ENCODE results near the gene ACSM2B.
"Not testable (repeated sequence)": the region's sequence is repeated elsewhere in the genome, so short reads cannot be mapped to it uniquely, and the experiment has no call there.

Gene ACSM2B

GRCh38 chr16:20595068-20595467, 18.9 kb upstream of the ACSM2B start:
- DNase-seq (ENCODE audit: low spot score), result not testable (repeated sequence)

- DNase-seq (ENCODE audit: low spot score), result not testable (repeated sequence)
These were observed 16.6 kb upstream of the ACSM2B start for GRCh38 chr16:20592780-20593179.

GRCh38 chr16:20589486-20589885, 13.3 kb upstream of the ACSM2B start:
- not testable (repeated sequence) for DNase-seq (ENCODE audit: low spot score)

GRCh38 chr16:20587645-20588074, 11.5 kb upstream of the ACSM2B start:
- DNase-seq (ENCODE audit: low spot score), result not testable (repeated sequence)

- not testable (repeated sequence) for DNase-seq (ENCODE audit: low spot score)
These were observed 10.5 kb upstream of the ACSM2B start for GRCh38 chr16:20586716-20587115.

GRCh38 chr16:20586112-20586511, 9.9 kb upstream of the ACSM2B start:
- DNase-seq (ENCODE audit: low spot score), result not testable (repeated sequence)

- DNase-seq (ENCODE audit: low spot score), result not testable (repeated sequence)
These were observed 4.5 kb upstream of the ACSM2B start for GRCh38 chr16:20580487-20581259.

- DNase-seq (ENCODE audit: low spot score), result not testable (repeated sequence)
These were observed 1.9 kb upstream of the ACSM2B start for GRCh38 chr16:20578091-20578490.

- DNase-seq (ENCODE audit: low spot score), result not testable (repeated sequence)
These were observed 7.0 kb downstream of the ACSM2B start for GRCh38 chr16:20569117-20569651.

- no peak for DNase-seq (ENCODE audit: low spot score)
These were observed 7.8 kb downstream of the ACSM2B start for GRCh38 chr16:20568404-20568803.

- no peak for DNase-seq (ENCODE audit: low spot score)
These were observed 9.3 kb downstream of the ACSM2B start for GRCh38 chr16:20566864-20567263.

GRCh38 chr16:20565334-20565733, 10.8 kb downstream of the ACSM2B start:
- DNase-seq (ENCODE audit: low spot score), result not testable (repeated sequence)

GRCh38 chr16:20564218-20564617, 11.9 kb downstream of the ACSM2B start:
- not testable (repeated sequence) for DNase-seq (ENCODE audit: low spot score)

- DNase-seq (ENCODE audit: low spot score), result not testable (repeated sequence)
These were observed 20.5 kb downstream of the ACSM2B start for GRCh38 chr16:20555628-20556027.

- DNase-seq (ENCODE audit: low spot score), result not testable (repeated sequence)
These were observed 21.5 kb downstream of the ACSM2B start for GRCh38 chr16:20554689-20555088.

- DNase-seq (ENCODE audit: low spot score), result not testable (repeated sequence)
These were observed 22.7 kb downstream of the ACSM2B start for GRCh38 chr16:20553493-20553892.

- not testable (repeated sequence) for DNase-seq (ENCODE audit: low spot score)
These were observed 29.2 kb downstream of the ACSM2B start for GRCh38 chr16:20546951-20547350.

GRCh38 chr16:20546278-20546853, 29.8 kb downstream of the ACSM2B start:
- DNase-seq (ENCODE audit: low spot score), result not testable (repeated sequence)

GRCh38 chr16:20540603-20541316, 35.4 kb downstream of the ACSM2B start:
- DNase-seq (ENCODE audit: low spot score), result not testable (repeated sequence)

- DNase-seq (ENCODE audit: low spot score), result no peak
These were observed 37.5 kb downstream of the ACSM2B start for GRCh38 chr16:20538687-20539086.

- no peak for DNase-seq (ENCODE audit: low spot score)
These were observed 38.0 kb downstream of the ACSM2B start for GRCh38 chr16:20538181-20538580.

GRCh38 chr16:20536669-20537068, 39.5 kb downstream of the ACSM2B start:
- not testable (repeated sequence) for DNase-seq (ENCODE audit: low spot score)

Measured in hematopoietic multipotent progenitor cell treated with erythropoietin and hydrocortisone succinate and interleukin-3 and kit ligand, for 15 days (in vitro differentiated cells).